Urinary bladder (tissue), 4 donors: ENCODE measurements around the gene ARHGAP42. TPM values are rescaled to one million over a fixed set of nuclear protein-coding genes. Genes with fewer than 3 reads are reported as not detected.

Source experiments
- DNase-seq: peaks from one replicate; pipeline ENCODE4 v3.0.0-alpha.2; 2015; ENCODE audit errors: extremely low spot score
- H3K27ac ChIP-seq: one replicate; pipeline ENCODE4 v1.5.1; 2013; ENCODE audit warnings: low read depth, mild to moderate bottlenecking, moderate library complexity
- H3K36me3 ChIP-seq: one replicate; pipeline ENCODE4 v1.6.1; 2013; ENCODE audit warnings: mild to moderate bottlenecking, moderate library complexity; ENCODE audit not compliant: insufficient read depth
- H3K4me1 ChIP-seq: one replicate; pipeline ENCODE4 v1.6.1; 2013; ENCODE audit warnings: mild to moderate bottlenecking, moderate library complexity; ENCODE audit not compliant: insufficient read depth
- H3K4me3 ChIP-seq: one replicate; pipeline ENCODE4 v1.5.1; 2013; ENCODE audit warnings: low read depth, low read length
- WGBS: extraction: QIAGEN DNeasy Blood & Tissue Kit; methylation state at CpG from one replicate; pipeline ENCODE4 v1.1.7; 2013; 5-methylcytosine and 5-hydroxymethylcytosine counted together
- polyA plus RNA-seq: library from polyadenylated mRNA; stranded (reverse); fragments of 200-250 nt; gene quantifications from one replicate; pipeline ENCODE4 v1.2.3, GENCODE V29; 2013
- total RNA-seq: library from RNA; depleted of rRNA; stranded (reverse); fragments of >200 nt; gene quantifications from one replicate; pipeline ENCODE4 v1.2.3, GENCODE V29; 2014
- donor health status: healthy with polysubstance abuse.
- donor health status: healthy.

The ARHGAP42 gene
- total and polyA plus RNA-seq, 2 donors: 3.0 to 51.6 TPM

DNA sequence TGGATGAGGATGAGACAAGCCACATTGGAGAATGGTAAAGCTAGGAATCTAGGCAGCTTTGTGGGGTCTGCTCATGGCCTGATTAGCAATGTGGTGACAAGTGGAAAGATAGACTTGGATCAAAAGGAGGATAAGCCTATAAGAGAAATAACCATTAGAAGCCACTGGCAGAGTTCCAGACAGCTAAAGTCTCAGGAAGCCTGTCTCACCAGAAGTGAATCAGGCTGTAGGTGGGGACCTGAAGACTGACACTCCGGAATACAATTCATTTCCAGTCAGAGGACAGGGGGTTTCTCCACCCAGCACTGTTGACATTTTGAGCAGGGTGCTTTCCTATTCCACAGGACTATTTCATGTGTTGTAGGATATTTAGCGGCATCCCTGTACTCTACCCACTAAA lies 129.7 kb downstream of the ARHGAP42 start:
- no peak overlapping the region for H3K4me3 ChIP-seq
- no peaks in the 10 kb centered on the region for H3K36me3 ChIP-seq
- H3K4me1 ChIP-seq: no peaks in the 10 kb centered on the region
- no peak overlapping the region for H3K27ac ChIP-seq
- DNase-seq: no peak
- 86% methylated on average over 2 of the region's 2 CpGs for WGBS

DNA sequence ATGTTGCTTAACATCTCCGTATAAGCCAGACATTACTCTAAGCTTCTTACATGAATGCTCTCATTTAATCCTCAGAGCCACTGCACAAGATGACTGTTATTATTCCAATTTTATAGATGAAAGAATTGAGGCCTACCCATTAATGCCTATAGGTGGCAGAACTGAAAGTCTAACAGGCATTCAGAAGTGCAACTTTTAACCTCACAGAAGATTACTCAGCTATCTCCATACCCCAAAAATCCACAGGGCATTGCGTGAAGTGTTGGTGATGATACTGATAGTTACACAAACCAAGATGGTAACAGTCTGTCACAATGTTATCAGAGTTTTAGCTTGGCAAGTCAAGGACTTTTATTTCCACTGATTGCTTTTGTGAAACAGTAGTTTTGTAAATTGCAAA lies 130.5 kb downstream of the ARHGAP42 start:
- Histone ChIP-seq H3K36me3 (no peaks in the 10 kb centered on the region), H3K27ac (no peak overlapping the region), H3K4me1 (no peaks in the 10 kb centered on the region), H3K4me3 (no peak overlapping the region)
- WGBS: 77% methylated on average over 2 of the region's 2 CpGs
- no peak for DNase-seq

DNA sequence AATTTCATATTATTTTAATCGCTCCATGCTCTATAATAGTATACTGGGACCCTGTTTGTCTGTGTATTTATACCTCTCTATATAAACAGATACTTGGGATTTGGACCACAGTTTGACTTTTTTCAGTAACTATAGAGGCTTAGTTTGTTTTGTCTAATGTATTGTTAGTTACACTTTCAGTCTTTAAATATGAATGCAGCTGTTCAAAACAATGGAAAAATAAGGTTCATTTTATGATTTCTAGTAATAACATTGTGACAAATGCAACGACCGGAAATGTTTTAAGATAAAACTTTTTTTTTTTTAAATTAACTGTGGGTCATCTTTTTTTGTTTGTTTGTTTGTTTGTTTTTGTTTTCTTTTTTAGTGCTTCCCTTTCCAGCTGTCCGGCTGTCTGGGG lies 133.5 kb downstream of the ARHGAP42 start:
- no peak for DNase-seq
- 90% methylated on average over 4 of the region's 4 CpGs for WGBS

DNA sequence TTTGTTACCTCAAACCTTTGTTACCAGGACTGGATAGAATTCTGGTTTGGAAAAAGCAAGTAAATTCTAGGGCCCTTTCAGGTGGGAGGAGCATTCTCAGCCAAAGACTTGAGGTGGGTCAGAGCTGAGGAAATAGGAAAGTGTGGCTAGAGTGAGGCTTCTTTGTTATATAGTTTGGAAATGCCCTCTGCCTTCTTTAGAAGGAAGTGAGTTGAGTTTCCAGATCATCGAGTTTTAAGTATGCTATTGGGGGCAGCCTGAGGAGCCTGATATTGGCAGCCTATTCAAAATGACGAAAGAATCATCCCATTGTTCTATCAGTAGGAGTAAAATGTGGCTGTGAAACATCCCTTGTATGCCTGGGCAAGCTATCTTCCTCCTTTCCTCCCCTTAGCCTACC lies 134.1 kb downstream of the ARHGAP42 start:
- WGBS: 75% methylated on average over 2 of the region's 2 CpGs
- no peaks in the 10 kb centered on the region for H3K36me3 ChIP-seq
- H3K4me3 ChIP-seq: no peak overlapping the region
- no peak for DNase-seq
- H3K4me1 ChIP-seq: no peaks in the 10 kb centered on the region
- no peak overlapping the region for H3K27ac ChIP-seq

More for the DNA sequence above, 133.5 kb downstream of the ARHGAP42 start:
- H3K36me3 ChIP-seq: no peaks in the 10 kb centered on the region
- H3K4me1 ChIP-seq: no peaks in the 10 kb centered on the region
- no peak overlapping the region for H3K4me3 ChIP-seq
- no peak overlapping the region for H3K27ac ChIP-seq

DNA sequence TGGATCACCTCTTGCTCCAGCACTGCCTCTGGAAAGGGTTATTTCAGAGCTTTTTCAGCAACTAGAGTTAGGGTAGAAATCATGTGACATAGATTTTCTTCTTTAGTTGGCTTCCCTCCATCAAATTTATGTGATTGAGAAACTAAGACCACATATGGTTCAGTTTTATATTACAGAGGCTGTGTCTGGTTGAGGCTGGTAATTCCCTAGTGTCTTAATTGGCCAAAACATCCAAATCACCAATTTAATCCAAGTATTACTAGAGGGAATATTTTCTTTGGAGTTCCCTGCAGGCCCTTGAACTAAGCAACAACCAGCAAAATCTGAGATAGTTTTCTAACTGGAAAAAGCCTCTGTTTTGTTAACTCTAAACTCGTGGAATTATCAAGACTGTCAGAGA lies 136.3 kb downstream of the ARHGAP42 start:
- no peak overlapping the region for H3K4me3 ChIP-seq

DNA sequence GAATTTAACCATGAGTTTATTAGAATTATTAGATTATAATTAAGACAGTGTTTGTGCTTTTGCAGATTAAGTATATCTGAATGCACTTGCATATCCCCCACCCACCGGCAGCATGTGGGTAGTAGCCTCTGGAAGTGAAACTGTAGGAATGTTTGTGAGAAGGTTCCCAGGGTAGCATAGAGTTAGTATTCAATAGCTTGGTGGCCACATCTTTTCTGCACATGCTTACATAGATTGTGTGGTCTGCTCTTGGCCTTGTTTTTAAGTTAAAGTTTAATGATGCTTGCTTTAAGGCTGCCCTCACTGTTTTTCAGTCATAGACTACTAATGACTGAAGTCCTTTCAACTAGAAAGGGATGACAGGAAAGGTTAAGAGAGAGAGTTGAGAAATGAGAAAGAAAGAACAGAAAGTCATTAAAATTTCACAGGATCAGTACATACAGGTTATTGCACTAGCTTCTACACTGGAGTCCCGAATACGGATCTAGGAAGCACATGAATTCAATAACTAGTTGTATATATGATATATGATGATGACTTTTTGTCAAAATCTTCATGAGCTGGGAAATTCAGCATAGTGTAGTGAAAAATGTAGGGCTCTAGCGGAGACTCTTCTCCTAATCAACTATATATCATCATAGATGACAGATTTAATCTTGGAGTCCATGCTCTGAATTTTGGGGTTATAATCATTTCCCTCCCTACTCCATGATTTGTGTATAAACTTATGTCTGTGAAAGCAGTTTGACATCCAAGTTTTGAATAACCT lies 137.1 kb downstream of the ARHGAP42 start:
- DNase-seq: no peak
- no peaks in the 10 kb centered on the region for H3K36me3 ChIP-seq
- WGBS: 87% methylated on average over 4 of the region's 4 CpGs
- no peak overlapping the region for H3K4me3 ChIP-seq
- H3K27ac ChIP-seq: no peak overlapping the region
- H3K4me1 ChIP-seq: no peaks in the 10 kb centered on the region

More for the DNA sequence above, 136.3 kb downstream of the ARHGAP42 start:
- 49% methylated on average over 1 of the region's 1 CpG for WGBS
- Histone ChIP-seq H3K27ac (no peak overlapping the region), H3K4me1 (no peaks in the 10 kb centered on the region), H3K36me3 (no peaks in the 10 kb centered on the region)
- no peak for DNase-seq

DNA sequence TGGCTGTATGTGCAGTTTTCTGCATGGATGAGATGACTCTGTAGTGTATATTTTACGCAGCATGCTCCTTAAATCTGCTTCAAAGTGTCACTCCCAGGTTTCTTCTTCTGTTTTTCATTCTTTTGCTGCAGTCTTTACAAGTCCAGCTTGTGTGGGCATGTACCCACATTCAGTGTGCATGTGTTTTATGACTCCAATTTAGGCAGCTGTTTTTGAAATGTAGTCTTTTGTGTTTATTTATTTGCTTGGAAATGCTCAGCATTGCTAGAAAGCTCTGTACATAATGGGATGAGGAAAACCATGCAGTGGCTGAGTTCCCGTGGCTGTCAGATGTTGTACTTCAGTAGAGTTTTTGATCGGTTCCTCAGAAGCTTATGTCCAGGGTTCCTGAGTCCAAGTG lies 138.5 kb downstream of the ARHGAP42 start:
- H3K4me1 ChIP-seq: no peaks in the 10 kb centered on the region
- no peaks in the 10 kb centered on the region for H3K36me3 ChIP-seq
- H3K4me3 ChIP-seq: no peak overlapping the region
- no peak for DNase-seq
- 46% methylated on average over 3 of the region's 3 CpGs for WGBS
- H3K27ac ChIP-seq: no peak overlapping the region

DNA sequence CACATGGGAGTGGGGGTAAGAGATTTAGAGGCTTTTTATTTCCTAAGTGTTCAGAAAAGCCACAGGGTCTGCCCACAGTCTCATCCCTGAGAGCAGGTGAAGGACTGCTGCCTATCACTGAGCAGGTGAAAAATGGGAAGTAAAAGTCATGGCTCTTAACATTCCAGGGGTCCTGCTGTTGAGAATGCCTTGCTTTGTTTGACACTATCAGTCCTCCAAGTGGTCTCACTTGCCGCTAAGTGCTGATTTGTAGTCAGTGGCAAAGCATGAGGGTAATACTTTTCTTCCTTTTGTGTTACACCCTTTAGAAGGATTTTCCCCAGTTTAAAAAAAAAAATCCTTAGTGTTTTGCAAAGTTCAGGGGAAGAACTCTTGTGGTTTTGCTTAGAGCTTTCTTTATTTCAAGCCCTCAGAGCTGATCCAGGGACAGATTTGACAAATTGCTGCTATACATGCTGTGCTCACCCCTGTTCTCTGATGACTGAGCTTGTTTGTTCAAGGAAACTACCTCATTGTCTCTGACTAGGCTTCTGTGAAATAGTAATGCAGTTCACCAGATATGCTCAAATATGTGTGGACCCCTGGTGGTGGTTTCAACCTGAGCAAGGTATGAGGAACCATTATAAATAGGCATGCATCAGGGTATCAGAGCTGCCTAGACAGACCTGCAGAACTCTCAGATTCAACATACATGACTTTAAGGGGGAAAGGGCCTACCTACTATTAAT lies 141.0 kb downstream of the ARHGAP42 start:
- DNase-seq: peak; percentile 53
- H3K4me1 ChIP-seq: no peaks in the 10 kb centered on the region
- no peaks in the 10 kb centered on the region for H3K36me3 ChIP-seq
- no peak overlapping the region for H3K4me3 ChIP-seq
- H3K27ac ChIP-seq: no peak overlapping the region
- WGBS: 100% methylated on average over 1 of the region's 1 CpG

DNA sequence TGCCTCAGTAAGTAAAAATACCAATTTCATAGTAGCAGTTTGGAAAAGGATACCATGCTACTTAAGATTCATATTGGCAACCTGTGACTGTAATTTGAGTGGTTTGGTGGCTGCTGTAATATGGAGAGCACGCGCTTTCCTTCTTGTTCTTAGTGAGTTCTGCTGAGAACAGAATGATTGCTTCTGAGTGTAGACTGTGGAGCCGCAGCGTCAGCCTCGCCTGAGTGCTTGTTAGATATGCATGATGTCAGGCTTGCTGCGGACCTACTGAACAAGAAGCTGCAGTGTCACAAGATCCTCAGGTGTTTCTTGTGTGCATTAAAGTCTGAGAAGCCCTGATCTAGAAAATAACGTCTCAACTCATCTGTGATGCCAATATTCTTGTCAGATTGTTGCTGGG lies 143.2 kb downstream of the ARHGAP42 start:
- Histone ChIP-seq H3K27ac (no peak overlapping the region), H3K4me1 (no peaks in the 10 kb centered on the region), H3K4me3 (no peak overlapping the region), H3K36me3 (no peaks in the 10 kb centered on the region)
- WGBS: 84% methylated on average over 7 of the region's 7 CpGs
- DNase-seq: no peak

DNA sequence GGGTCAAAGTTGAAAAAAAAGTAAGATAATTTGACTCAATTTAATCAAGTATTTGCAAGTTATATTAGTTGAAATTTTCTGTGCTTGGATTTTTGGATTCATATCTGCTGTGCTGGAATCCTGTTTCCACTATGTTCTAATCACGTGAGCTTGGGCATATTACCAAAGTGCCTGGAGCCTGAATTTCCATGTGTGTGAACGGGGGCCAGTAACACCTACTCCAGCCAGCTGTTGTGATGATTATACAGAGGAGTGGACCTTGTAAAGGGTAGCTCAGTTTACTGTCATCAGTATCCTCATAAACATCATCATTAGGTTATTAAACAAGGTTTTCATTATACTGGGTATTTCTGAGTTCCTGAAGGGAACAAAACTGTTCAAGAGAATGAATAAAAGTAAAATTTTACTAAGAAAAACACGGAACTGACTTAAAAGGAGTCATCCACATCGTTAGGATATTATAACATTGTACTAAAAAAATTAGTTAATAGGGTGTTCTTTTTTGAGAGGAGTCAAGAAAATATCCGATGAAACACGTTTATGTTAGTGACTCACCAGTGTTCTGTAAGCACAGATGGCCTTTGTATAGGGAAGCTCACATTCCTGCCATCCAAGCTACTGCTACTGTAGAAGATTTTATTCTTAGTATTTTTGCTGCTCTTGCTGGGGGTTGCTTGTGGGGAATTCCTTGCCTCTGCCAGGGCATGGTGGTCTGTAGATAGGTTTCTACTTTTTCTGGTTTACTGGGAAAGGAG lies 144.1 kb downstream of the ARHGAP42 start:
- Histone ChIP-seq H3K4me1 (no peaks in the 10 kb centered on the region), H3K4me3 (no peak overlapping the region), H3K36me3 (no peaks in the 10 kb centered on the region), H3K27ac (no peak overlapping the region)
- DNase-seq: no peak
- WGBS: 26% methylated on average over 6 of the region's 6 CpGs

DNA sequence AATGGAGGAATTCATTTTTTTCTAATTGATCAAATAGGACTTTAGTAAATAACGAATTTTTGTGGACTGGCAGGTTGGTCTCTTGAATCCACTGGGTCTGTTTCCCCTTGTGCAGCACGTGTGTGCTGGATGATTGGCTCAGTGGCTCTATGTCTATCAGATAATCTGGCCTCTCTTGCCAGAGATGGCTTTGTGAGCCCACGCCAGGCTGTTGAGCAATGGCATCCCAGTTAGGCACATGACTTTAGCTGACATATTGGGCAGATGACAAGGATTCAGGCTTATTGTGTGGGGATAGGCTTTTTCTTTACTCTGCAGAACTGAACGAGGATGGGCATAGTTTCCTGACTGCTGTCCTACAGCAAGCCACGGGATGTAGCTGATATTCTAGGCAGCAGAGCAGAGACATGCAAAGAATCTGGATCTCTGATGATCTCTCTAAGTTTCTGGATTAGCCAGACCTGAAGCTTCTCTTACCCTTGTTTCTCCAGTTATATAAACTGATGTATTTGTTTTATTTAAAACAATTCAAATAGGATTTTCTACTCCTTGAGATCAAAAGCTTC lies 144.9 kb downstream of the ARHGAP42 start:
- Histone ChIP-seq H3K36me3 (no peaks in the 10 kb centered on the region), H3K4me3 (no peak overlapping the region), H3K27ac (no peak overlapping the region), H3K4me1 (no peaks in the 10 kb centered on the region)
- 56% methylated on average over 5 of the region's 5 CpGs for WGBS
- no peak for DNase-seq

DNA sequence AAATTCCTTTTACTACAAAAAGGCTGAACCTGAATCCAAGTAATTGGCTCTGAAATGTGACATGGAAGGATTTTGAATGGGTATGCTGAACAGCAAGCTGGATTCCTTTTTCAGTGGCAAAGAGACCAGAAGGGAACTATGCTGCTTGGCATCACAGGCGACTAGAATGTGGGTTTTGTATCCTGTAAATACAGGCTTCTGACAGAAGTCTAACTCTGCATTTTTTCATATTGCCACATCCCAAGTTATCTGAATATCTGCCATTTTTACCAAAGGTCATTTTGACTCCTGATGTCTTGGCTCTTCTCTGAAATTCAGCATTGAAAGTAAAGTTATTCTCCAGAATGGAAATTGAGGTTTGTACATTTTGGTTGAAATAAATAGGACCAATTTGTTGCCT lies 145.7 kb downstream of the ARHGAP42 start:
- no peak overlapping the region for H3K27ac ChIP-seq
- no peak for DNase-seq
- WGBS: 81% methylated on average over 1 of the region's 1 CpG

DNA sequence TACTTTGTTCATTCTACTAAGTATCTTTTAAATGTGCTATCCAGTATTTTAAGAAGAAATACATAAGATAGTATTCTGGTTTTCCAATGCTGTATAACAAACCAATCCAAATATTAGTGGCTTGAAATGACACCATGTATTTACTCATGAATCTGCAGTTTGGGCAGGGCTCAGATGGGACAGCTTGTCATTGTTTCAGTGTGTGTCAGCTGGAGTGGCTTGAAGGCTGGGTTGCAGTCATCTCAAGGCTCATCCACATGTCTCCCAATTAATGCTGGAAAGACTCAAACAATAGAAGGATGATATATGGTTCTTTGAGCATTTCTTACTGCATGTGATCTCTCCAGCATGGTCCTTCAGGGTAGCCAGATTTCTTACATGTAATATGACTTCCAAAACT lies 146.2 kb downstream of the ARHGAP42 start:
- no peak for DNase-seq
- H3K36me3 ChIP-seq: no peaks in the 10 kb centered on the region

More for the DNA sequence above, 145.7 kb downstream of the ARHGAP42 start:
- Histone ChIP-seq H3K4me1 (no peaks in the 10 kb centered on the region), H3K36me3 (no peaks in the 10 kb centered on the region), H3K4me3 (no peak overlapping the region)

More for the DNA sequence above, 146.2 kb downstream of the ARHGAP42 start:
- no peak overlapping the region for H3K4me3 ChIP-seq
- H3K27ac ChIP-seq: no peak overlapping the region
- no peaks in the 10 kb centered on the region for H3K4me1 ChIP-seq
